DOHH2 (cell line): ENCODE measurements around the gene MMD.
"Not testable (repeated sequence)": the region's sequence is repeated elsewhere in the genome, so short reads cannot be mapped to it uniquely, and the experiment has no call there.

Source experiments
- H3F3A ChIP-seq: fragments of 200-600 bp; sonication (generic), shearing (Covaris generic); 2 replicates; pipeline ENCODE4 v1.6.0; 2016; ENCODE audit warnings: antibody characterized with exemption, mild to moderate bottlenecking; ENCODE audit not compliant: control insufficient read depth, insufficient read depth
- H3K27ac ChIP-seq: fragments of 200-600 bp; sonication (generic); 2 replicates; pipeline ENCODE4 v1.5.1; 2014; ENCODE audit warnings: low read depth, mild to moderate bottlenecking, low read length, moderate library complexity
- H3K27me3 ChIP-seq: fragments of 200-600 bp; sonication (generic); 2 replicates; pipeline ENCODE4 v1.6.1; 2014; ENCODE audit warnings: mild to moderate bottlenecking, low read length, mixed read lengths; ENCODE audit not compliant: control insufficient read depth
- H3K36me3 ChIP-seq: fragments of 200-600 bp; sonication (generic); 2 replicates; pipeline ENCODE4 v1.6.1; 2014; ENCODE audit warnings: mild to moderate bottlenecking, low read length, moderate library complexity, mixed read lengths; ENCODE audit not compliant: control insufficient read depth
- H3K4me1 ChIP-seq: fragments of 200-600 bp; sonication (generic); 2 replicates; pipeline ENCODE4 v1.6.1; 2014; ENCODE audit warnings: mild to moderate bottlenecking, low read length, mixed read lengths; ENCODE audit not compliant: control insufficient read depth
- H3K4me2 ChIP-seq: fragments of 200-600 bp; sonication (generic); 2 replicates; pipeline ENCODE4 v1.6.0; 2014; ENCODE audit warnings: mild to moderate bottlenecking, low read length, moderate library complexity
- H3K4me3 ChIP-seq: fragments of 200-600 bp; sonication (generic); 2 replicates; pipeline ENCODE4 v1.5.1; 2014; ENCODE audit warnings: mild to moderate bottlenecking, low read length, mixed read lengths
- H3K79me2 ChIP-seq: fragments of 200-600 bp; sonication (generic); 2 replicates; pipeline ENCODE4 v1.6.1; 2014; ENCODE audit warnings: mild to moderate bottlenecking, low read length, mixed read lengths; ENCODE audit not compliant: control insufficient read depth
- H3K9me2 ChIP-seq: fragments of 200-600 bp; sonication (generic); replicated peaks from 2 replicates; pipeline ENCODE4 v1.6.1; 2014; ENCODE audit warnings: mild to moderate bottlenecking, low read length, mixed read lengths; ENCODE audit not compliant: control insufficient read depth
- H3K9me3 ChIP-seq: fragments of 200-600 bp; sonication (generic); 2 replicates; pipeline ENCODE4 v1.6.1; 2014; ENCODE audit warnings: antibody characterized with exemption, low read length, mixed read lengths; ENCODE audit not compliant: control insufficient read depth, insufficient read depth
- H4K20me1 ChIP-seq: fragments of 200-600 bp; sonication (generic); 2 replicates; pipeline ENCODE4 v1.6.0; 2014; ENCODE audit warnings: low read depth, mild to moderate bottlenecking, antibody characterized with exemption, low read length, moderate library complexity; ENCODE audit not compliant: control insufficient read depth, insufficient read depth
- CTCF ChIP-seq: fragments of 200-600 bp; sonication (generic); IDR thresholded peaks from one replicate; pipeline ENCODE4 v1.5.1; 2014; ENCODE audit warnings: antibody characterized with exemption, mild to moderate bottlenecking, low read depth, low read length; ENCODE audit not compliant: poor library complexity, severe bottlenecking
- EZH2phosphoT487 ChIP-seq: fragments of 200-600 bp; sonication (generic); IDR thresholded peaks from 2 replicates; pipeline ENCODE4 v1.6.1; 2017; ENCODE audit warnings: borderline replicate concordance, mild to moderate bottlenecking, antibody characterized with exemption, low read length, moderate library complexity, mixed read lengths

MMD gene

GRCh38 chr17:55391764-55392467 is 29.7 kb downstream of the MMD start:
- no peak overlapping the region for H3K4me2 ChIP-seq
- no peaks in the 10 kb centered on the region for H4K20me1 ChIP-seq
- peaks cover 2% of the 10 kb centered on the region; the same call in 1 of the 2 replicates for H3F3A ChIP-seq
- no peak overlapping the region for H3K27ac ChIP-seq
- H3K36me3 ChIP-seq: peaks cover 23% of the 10 kb centered on the region
- H3K79me2 ChIP-seq: no peaks in the 10 kb centered on the region
- no peaks in the 10 kb centered on the region for H3K9me3 ChIP-seq
- no peaks in the 10 kb centered on the region for H3K9me2 ChIP-seq
- TF ChIP-seq CTCF: no peak
- no peak for TF ChIP-seq EZH2phosphoT487
- no peak overlapping the region for H3K4me3 ChIP-seq
- H3K4me1 ChIP-seq: no peaks in the 10 kb centered on the region
- no peaks in the 10 kb centered on the region for H3K27me3 ChIP-seq

- TF ChIP-seq EZH2phosphoT487 (no peak), CTCF (no peak)
- no peak overlapping the region for H3K27ac ChIP-seq
- H3F3A ChIP-seq: peaks cover 2% of the 10 kb centered on the region; the same call in 1 of the 2 replicates
- H3K27me3 ChIP-seq: no peaks in the 10 kb centered on the region
- peaks cover 23% of the 10 kb centered on the region for H3K36me3 ChIP-seq
- no peaks in the 10 kb centered on the region for H4K20me1 ChIP-seq
- H3K4me2 ChIP-seq: no peak overlapping the region
- no peaks in the 10 kb centered on the region for H3K9me2 ChIP-seq
- H3K4me1 ChIP-seq: no peaks in the 10 kb centered on the region
- no peaks in the 10 kb centered on the region for H3K79me2 ChIP-seq
- H3K9me3 ChIP-seq: no peaks in the 10 kb centered on the region
- no peak overlapping the region for H3K4me3 ChIP-seq
These were observed 30.3 kb downstream of the MMD start for GRCh38 chr17:55391244-55391757.

- H3K4me3 ChIP-seq: no peak overlapping the region
- no peaks in the 10 kb centered on the region for H3K4me1 ChIP-seq
These were observed 31.2 kb downstream of the MMD start for GRCh38 chr17:55390364-55390977.

GRCh38 chr17:55389715-55390114 is 31.9 kb downstream of the MMD start:
- not testable (repeated sequence) for H3K9me3 ChIP-seq, H3K79me2 ChIP-seq, H3F3A ChIP-seq, H3K9me2 ChIP-seq, H3K4me3 ChIP-seq, H3K27ac ChIP-seq, H3K4me1 ChIP-seq, H3K4me2 ChIP-seq, H4K20me1 ChIP-seq, H3K27me3 ChIP-seq
- H3K36me3 ChIP-seq: peaks cover 13% of the 10 kb centered on the region

More at GRCh38 chr17:55390364-55390977, 31.2 kb downstream of the MMD start:
- H4K20me1 ChIP-seq: no peaks in the 10 kb centered on the region
- no peaks in the 10 kb centered on the region for H3K27me3 ChIP-seq
- H3K79me2 ChIP-seq: no peaks in the 10 kb centered on the region
- no peaks in the 10 kb centered on the region for H3K9me3 ChIP-seq
- no peak overlapping the region for H3K27ac ChIP-seq
- no peak overlapping the region for H3K4me2 ChIP-seq
- no peak for TF ChIP-seq CTCF
- TF ChIP-seq EZH2phosphoT487: no peak
- H3K36me3 ChIP-seq: peaks cover 20% of the 10 kb centered on the region
- H3F3A ChIP-seq: peaks cover 2% of the 10 kb centered on the region; the same call in 1 of the 2 replicates
- no peaks in the 10 kb centered on the region for H3K9me2 ChIP-seq
